CD4-positive, alpha-beta T cell (primary cell): ENCODE results near the gene FUT4. TPM values are rescaled to one million over a fixed set of nuclear protein-coding genes. Genes with fewer than 3 reads are reported as not detected.

Source experiments
- ATAC-seq: fragments of 200-7000 bp; cut with Tn5 transposase; one replicate; pipeline ENCODE4 v1.10.0; 2022; ENCODE audit warnings: mild to moderate bottlenecking; ENCODE audit not compliant: poor library complexity
- CTCF ChIA-PET: fragments of 350-600 bp; sonication (Branson Sonifier 250); formaldehyde crosslinking; loops from one replicate; lab custom pipeline; 2021; ENCODE audit warnings: antibody characterized with exemption, inconsistent platforms; lab: Charles Lee
- POLR2A ChIA-PET: fragments of 350-600 bp; sonication (Branson Sonifier 250); formaldehyde crosslinking; loops from one replicate; lab custom pipeline; 2021; ENCODE audit warnings: antibody characterized with exemption, inconsistent platforms; lab: Charles Lee
- DNase-seq, 14 experiments: peaks; one replicate each; pipeline ENCODE4 v3.0.0-alpha.2; 2013 to 2020; ENCODE audit warnings: mixed read lengths in 2 of 14
- H3K27ac ChIP-seq, 2 donors: one replicate each; pipeline versions ENCODE4 v1.5.1 to v1.7.0; 2013; ENCODE audit warnings: low read length in 2 of 2, low read depth in 1 of 2, mild to moderate bottlenecking in 1 of 2
- H3K27me3 ChIP-seq, 2 experiments: 1 replicate in 1 of 2; 2 replicates in 1 of 2; pipeline versions ENCODE4 v1.6.1 to v1.7.0; 2013; ENCODE audit warnings: low read length in 2 of 2, control low read depth in 1 of 2, mild to moderate bottlenecking in 1 of 2, moderate library complexity in 1 of 2; ENCODE audit not compliant: insufficient read depth in 2 of 2, control insufficient read depth in 1 of 2
- H3K36me3 ChIP-seq: one replicate; pipeline ENCODE4 v1.6.1; 2013; ENCODE audit warnings: low read length, control low read depth; ENCODE audit not compliant: insufficient read depth
- H3K4me1 ChIP-seq: one replicate; pipeline ENCODE4 v1.6.1; 2013; ENCODE audit warnings: low read length, control low read depth; ENCODE audit not compliant: insufficient read depth
- H3K4me3 ChIP-seq: one replicate; pipeline ENCODE4 v1.5.1; 2013; ENCODE audit warnings: mild to moderate bottlenecking, low read length, moderate library complexity
- H3K9me3 ChIP-seq, 2 experiments: 1 replicate in 1 of 2; 2 replicates in 1 of 2; pipeline versions ENCODE4 v1.6.1 to v1.7.0; 2013; ENCODE audit warnings: low read length in 2 of 2, mild to moderate bottlenecking in 2 of 2, control low read depth in 1 of 2, moderate library complexity in 1 of 2; ENCODE audit not compliant: control insufficient read depth in 1 of 2, insufficient read depth in 1 of 2
- H3K27ac Mint-ChIP-seq: one replicate; pipeline ENCODE4 v1.8.0; 2020; ENCODE audit warnings: mixed read lengths
- H3K27me3 Mint-ChIP-seq: one replicate; pipeline ENCODE4 v1.8.0; 2021; ENCODE audit warnings: mixed read lengths
- H3K36me3 Mint-ChIP-seq: one replicate; pipeline ENCODE4 v1.8.0; 2021; ENCODE audit warnings: low read depth, mixed read lengths
- H3K4me1 Mint-ChIP-seq: one replicate; pipeline ENCODE4 v1.8.0; 2021; ENCODE audit warnings: low read depth, mixed read lengths
- H3K4me3 Mint-ChIP-seq: one replicate; pipeline ENCODE4 v1.8.0; 2020; ENCODE audit warnings: mild to moderate bottlenecking, mixed read lengths
- H3K9me3 Mint-ChIP-seq: one replicate; pipeline ENCODE4 v1.8.0; 2020; ENCODE audit warnings: mixed read lengths
- CTCF ChIP-seq: fragments of 200-600 bp; IDR thresholded peaks from one replicate; pipeline ENCODE4 v1.8.0; 2022; ENCODE audit warnings: antibody characterized with exemption, mild to moderate bottlenecking
- intact Hi-C, 2 experiments: fragments of 100-400 bp; cut with DNase I in 1 of 2; cut with micrococcal nuclease in 1 of 2; formaldehyde crosslinking; loops; one replicate each; pipeline versions ENCODE4 v1.15.1 to v1.9.0; 2023 to 2025; cut with DNase I, micrococcal nuclease
- total RNA-seq, 174 experiments: library from RNA in 2 of 174; stranded (reverse) in 2 of 174; gene quantifications; one replicate each; pipeline ENCODE4 v1.2.3 and lab custom pipeline; 2021 to 2026

FUT4 gene
- total RNA-seq, 2 experiments from 2014 or later, result 4.3 to 5.1 TPM

- H3K9me3 Mint-ChIP-seq, result no peaks in the 10 kb centered on the region
- no peaks in the 10 kb centered on the region for H3K27me3 ChIP-seq
- TF ChIP-seq CTCF, result no peak
- intact Hi-C loops, result no loop called here
- no peaks in the 10 kb centered on the region for H3K27me3 Mint-ChIP-seq
- no peaks in the 10 kb centered on the region for H3K4me1 ChIP-seq
- no peak overlapping the region for H3K27ac Mint-ChIP-seq
- H3K4me3 ChIP-seq, result no peak overlapping the region
- DNase-seq (no peak), ATAC-seq (no peak)
- POLR2A ChIA-PET, result no interaction called here
- no peak overlapping the region for H3K4me3 Mint-ChIP-seq
- no peak overlapping the region for H3K27ac ChIP-seq
- no peaks in the 10 kb centered on the region for H3K36me3 Mint-ChIP-seq
- CTCF ChIA-PET, result no interaction called here
- H3K36me3 ChIP-seq, result no peaks in the 10 kb centered on the region
- no peaks in the 10 kb centered on the region for H3K4me1 Mint-ChIP-seq
- no peaks in the 10 kb centered on the region for H3K9me3 ChIP-seq
Observed at GRCh38 chr11:94586546-94586945, 42.8 kb downstream of the FUT4 start.

- H3K4me3 ChIP-seq, result no peak overlapping the region
- Mint-ChIP-seq H3K9me3 (no peaks in the 10 kb centered on the region), H3K36me3 (no peaks in the 10 kb centered on the region), H3K4me1 (no peaks in the 10 kb centered on the region), H3K4me3 (no peak overlapping the region), H3K27me3 (no peaks in the 10 kb centered on the region), H3K27ac (no peak overlapping the region)
- H3K27ac ChIP-seq, result no peak overlapping the region
- ATAC-seq, result no peak
- intact Hi-C loops, result no loop called here
- ChIA-PET POLR2A (no interaction called here), CTCF (no interaction called here)
- H3K4me1 ChIP-seq, result no peaks in the 10 kb centered on the region
- H3K36me3 ChIP-seq, result no peaks in the 10 kb centered on the region
- no peaks in the 10 kb centered on the region for H3K27me3 ChIP-seq
- DNase-seq, result no peak
- no peak for TF ChIP-seq CTCF
- no peaks in the 10 kb centered on the region for H3K9me3 ChIP-seq
Observed at GRCh38 chr11:94586978-94587377, 43.3 kb downstream of the FUT4 start.

DNA sequence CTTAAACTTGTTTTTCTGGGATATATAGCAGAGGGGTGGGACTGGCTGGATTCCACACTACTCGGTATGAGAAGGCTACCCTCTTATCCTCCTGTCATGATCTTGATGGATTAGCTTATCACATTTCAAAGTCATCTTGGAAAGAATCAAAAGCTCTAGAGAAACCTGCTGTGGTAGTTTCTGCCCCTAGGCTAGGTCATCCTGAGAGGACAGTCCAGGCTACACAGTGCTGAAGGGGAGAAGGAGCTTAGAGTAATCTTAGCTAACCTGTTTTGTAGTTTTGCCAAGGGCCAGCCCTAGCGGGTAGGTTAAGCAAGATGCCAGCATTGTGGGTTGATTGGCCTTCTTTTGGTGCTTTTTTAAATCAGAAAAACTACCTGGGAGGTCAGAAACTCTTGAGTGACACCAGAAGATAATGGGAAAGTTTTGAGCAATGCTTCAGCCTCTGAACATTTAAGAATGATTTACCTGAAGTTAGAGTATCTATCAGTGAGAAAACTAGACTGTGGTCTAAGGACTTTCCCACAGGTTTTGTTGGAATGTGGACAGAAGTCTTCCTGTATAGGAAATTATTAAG, 44.7 kb downstream of the FUT4 start:
- intact Hi-C loops, result no loop called here
- Mint-ChIP-seq H3K27me3 (no peaks in the 10 kb centered on the region), H3K4me1 (no peaks in the 10 kb centered on the region), H3K4me3 (no peak overlapping the region), H3K27ac (no peak overlapping the region), H3K36me3 (no peaks in the 10 kb centered on the region), H3K9me3 (no peaks in the 10 kb centered on the region)
- POLR2A ChIA-PET, result interaction anchor here (0.8 kb wide), 1 partner anchor 41 kb away, joined by 3 read pairs; no protein-coding TSS in a partner anchor
- no peaks in the 10 kb centered on the region for H3K4me1 ChIP-seq
- H3K27ac ChIP-seq, result no peak overlapping the region
- CTCF ChIA-PET, result no interaction called here
- ATAC-seq, result no peak
- H3K9me3 ChIP-seq, result no peaks in the 10 kb centered on the region
- no peaks in the 10 kb centered on the region for H3K27me3 ChIP-seq
- H3K36me3 ChIP-seq, result no peaks in the 10 kb centered on the region
- TF ChIP-seq CTCF, result no peak
- no peak overlapping the region for H3K4me3 ChIP-seq
- no peak for DNase-seq
